ENCODE results near the gene GLDC. TPM values are rescaled to one million over a fixed set of nuclear protein-coding genes. Genes with fewer than 3 reads are reported as not detected.

The GLDC gene
- total RNA-seq, 2 donors from 2014 or later, result not detected

DNA sequence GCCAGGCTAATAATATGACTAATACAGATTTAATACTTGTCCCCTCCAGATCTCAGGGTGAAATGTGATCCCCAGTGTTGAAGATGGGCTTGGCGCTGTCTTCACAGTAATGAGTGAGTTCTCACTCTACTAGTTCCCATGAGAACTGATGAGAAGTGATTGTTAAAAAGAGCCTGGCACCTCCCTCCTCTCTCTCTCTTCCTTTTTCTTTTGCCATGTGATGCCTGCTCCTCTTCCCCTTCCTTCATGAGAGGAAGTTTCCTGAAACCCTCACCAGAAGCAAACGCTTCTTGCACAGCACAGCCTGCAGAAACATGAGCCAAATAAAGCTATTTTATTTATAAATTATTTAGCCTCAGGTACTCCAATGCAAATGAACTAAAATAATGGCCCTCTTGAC, 55.2 kb downstream of the GLDC start:
- Histone ChIP-seq H3K36me3 (replicated peaks in 1 of 2; ENCODE audit: insufficient read depth in 1 of 2, low read depth in 2 of 2) (no peaks in the 10 kb centered on the region), H3K27me3 (peaks cover 0 to 3% of the 10 kb centered on the region in 2 donors), H3K4me3 (no peak overlapping the region), H3K27ac (no peak overlapping the region), H3K9me3 (no peaks in the 10 kb centered on the region), H3K4me1 (peaks cover 10% of the 10 kb centered on the region)
- WGBS, 2 donors, result 55 to 56% methylated on average over 2 of the region's 2 CpGs
- TF ChIP-seq, protein P1, sequence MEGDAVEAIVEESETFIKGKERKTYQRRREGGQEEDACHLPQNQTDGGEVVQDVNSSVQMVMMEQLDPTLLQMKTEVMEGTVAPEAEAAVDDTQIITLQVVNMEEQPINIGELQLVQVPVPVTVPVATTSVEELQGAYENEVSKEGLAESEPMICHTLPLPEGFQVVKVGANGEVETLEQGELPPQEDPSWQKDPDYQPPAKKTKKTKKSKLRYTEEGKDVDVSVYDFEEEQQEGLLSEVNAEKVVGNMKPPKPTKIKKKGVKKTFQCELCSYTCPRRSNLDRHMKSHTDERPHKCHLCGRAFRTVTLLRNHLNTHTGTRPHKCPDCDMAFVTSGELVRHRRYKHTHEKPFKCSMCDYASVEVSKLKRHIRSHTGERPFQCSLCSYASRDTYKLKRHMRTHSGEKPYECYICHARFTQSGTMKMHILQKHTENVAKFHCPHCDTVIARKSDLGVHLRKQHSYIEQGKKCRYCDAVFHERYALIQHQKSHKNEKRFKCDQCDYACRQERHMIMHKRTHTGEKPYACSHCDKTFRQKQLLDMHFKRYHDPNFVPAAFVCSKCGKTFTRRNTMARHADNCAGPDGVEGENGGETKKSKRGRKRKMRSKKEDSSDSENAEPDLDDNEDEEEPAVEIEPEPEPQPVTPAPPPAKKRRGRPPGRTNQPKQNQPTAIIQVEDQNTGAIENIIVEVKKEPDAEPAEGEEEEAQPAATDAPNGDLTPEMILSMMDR (IDR thresholded peaks at IDR 0.05), result no peak
- no peak for TF ChIP-seq POLR2A (IDR thresholded peaks at IDR 0.05)
- intact Hi-C loops (cut with DNase I), result no loop called here
- ATAC-seq, result no peak
- DNase-seq, result no peak

DNA sequence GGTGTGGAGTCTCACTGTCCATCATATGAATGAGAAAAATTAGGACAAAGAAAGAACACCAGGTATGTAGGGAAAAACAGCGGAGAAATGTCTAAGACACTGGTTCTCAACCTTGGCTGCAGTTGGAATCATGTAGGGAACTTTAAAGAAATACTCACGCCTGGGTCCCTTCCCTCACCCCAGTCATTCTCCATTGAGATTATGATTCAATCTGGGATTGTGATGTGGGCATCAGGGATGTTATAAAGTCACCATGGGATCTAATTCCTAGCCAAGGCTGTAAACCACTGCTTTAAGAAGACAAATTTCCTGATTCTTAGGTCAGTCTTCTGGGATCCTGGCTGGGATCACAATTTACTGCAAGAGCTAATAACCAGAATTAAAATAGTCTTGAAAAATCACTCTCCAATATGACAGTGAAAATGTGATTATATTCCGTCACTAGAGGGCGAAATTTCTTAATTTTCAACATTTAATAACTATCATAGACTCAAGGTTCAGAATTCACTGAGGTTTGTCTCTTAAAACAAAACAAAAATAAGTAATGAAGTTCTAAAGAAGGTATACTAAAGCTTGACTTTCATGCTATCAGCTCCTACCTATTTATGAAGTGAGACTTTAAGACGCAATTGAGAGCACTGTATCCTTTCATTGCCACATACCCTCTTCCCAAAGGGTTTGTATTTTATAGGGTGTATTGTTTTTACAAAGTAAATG, 60.5 kb downstream of the GLDC start:
- Histone ChIP-seq H3K4me3 (no peak overlapping the region), H3K36me3 (replicated peaks in 1 of 2; ENCODE audit: insufficient read depth in 1 of 2, low read depth in 2 of 2) (no peaks in the 10 kb centered on the region), H3K9me3 (no peaks in the 10 kb centered on the region), H3K27me3 (no peaks in the 10 kb centered on the region), H3K27ac (no peak overlapping the region), H3K4me1 (no peaks in the 10 kb centered on the region)
- WGBS, 2 donors, result 35 to 37% methylated on average over 5 of the region's 5 CpGs
- ATAC-seq, result no peak
- TF ChIP-seq, protein P1 (IDR thresholded peaks at IDR 0.05), result peak in 6 of 7 experiments; percentile 39 to 59 (median 50)
- no peak for TF ChIP-seq POLR2A (IDR thresholded peaks at IDR 0.05)
- intact Hi-C loops (cut with DNase I), result loop anchor here (10.0 kb wide), 2 partner anchors 80 to 150 kb away; no protein-coding TSS in a partner anchor
- no peak for DNase-seq

DNA sequence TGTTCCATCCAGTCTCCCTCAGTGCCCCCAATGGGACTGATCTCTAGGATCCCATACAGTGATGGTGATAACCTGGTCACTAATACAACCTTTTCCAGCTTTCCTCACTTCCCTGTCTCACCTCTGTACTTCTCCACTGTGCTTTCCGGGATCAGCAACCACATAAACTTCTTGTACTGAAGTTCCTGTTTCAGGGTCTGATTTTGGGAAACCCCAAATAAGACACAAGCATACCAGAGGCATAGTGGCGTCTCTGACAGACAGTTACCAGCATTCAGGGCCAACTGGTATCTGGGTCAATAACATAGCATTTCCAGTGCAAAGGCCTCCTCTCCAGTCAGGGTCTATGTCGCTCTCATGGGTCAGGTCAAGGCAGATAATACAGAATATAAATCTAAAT, 64.3 kb downstream of the GLDC start:
- intact Hi-C loops (cut with DNase I), result loop anchor here (10.0 kb wide), 2 partner anchors 84 to 154 kb away; no protein-coding TSS in a partner anchor
- 73 to 74% methylated on average over 3 of the region's 3 CpGs for WGBS, 2 donors
- no peak for DNase-seq

DNA sequence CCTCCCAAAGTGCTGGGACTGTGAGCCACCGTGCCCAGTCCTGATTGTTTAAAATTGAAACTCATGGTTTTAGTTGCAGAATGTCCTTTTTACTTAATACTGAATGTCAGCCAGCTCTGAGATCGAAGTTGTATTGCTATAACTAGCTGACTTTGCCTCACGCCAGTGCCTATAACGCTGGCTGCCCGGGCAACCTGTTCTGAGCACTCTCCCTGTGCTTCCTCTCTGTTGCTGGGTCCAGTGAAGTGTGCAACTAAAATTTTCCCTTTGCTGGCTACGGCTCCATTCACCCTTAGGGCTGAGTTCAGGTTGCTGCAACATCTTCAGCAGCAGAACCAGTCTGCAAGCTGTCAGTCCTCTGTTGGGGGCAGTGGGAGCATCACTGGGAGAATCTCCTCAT, 65.9 kb downstream of the GLDC start:
- Histone ChIP-seq H3K36me3 (replicated peaks in 1 of 2; ENCODE audit: insufficient read depth in 1 of 2, low read depth in 2 of 2) (no peaks in the 10 kb centered on the region), H3K9me3 (no peaks in the 10 kb centered on the region), H3K4me1 (no peaks in the 10 kb centered on the region), H3K4me3 (no peak overlapping the region), H3K27ac (no peak overlapping the region), H3K27me3 (no peaks in the 10 kb centered on the region)
- intact Hi-C loops (cut with DNase I), result loop anchor here (10.0 kb wide), 2 partner anchors 85 to 155 kb away; no protein-coding TSS in a partner anchor
- WGBS, 2 donors, result 86 to 89% methylated on average over 6 of the region's 6 CpGs
- DNase-seq, result no peak
- no peak for ATAC-seq
- no peak for TF ChIP-seq POLR2A (IDR thresholded peaks at IDR 0.05)
- TF ChIP-seq, protein P1 (IDR thresholded peaks at IDR 0.05), result no peak

More for the DNA sequence above, 64.3 kb downstream of the GLDC start:
- no peaks in the 10 kb centered on the region for H3K36me3 ChIP-seq (replicated peaks in 1 of 2; ENCODE audit: insufficient read depth in 1 of 2, low read depth in 2 of 2)
- H3K4me1 ChIP-seq, result no peaks in the 10 kb centered on the region
- H3K27ac ChIP-seq, result no peak overlapping the region
- ATAC-seq, result no peak
- no peak overlapping the region for H3K4me3 ChIP-seq
- H3K27me3 ChIP-seq, result no peaks in the 10 kb centered on the region
- no peak for TF ChIP-seq POLR2A (IDR thresholded peaks at IDR 0.05)
- TF ChIP-seq, protein P1 (IDR thresholded peaks at IDR 0.05), result no peak
- H3K9me3 ChIP-seq, result no peaks in the 10 kb centered on the region

DNA sequence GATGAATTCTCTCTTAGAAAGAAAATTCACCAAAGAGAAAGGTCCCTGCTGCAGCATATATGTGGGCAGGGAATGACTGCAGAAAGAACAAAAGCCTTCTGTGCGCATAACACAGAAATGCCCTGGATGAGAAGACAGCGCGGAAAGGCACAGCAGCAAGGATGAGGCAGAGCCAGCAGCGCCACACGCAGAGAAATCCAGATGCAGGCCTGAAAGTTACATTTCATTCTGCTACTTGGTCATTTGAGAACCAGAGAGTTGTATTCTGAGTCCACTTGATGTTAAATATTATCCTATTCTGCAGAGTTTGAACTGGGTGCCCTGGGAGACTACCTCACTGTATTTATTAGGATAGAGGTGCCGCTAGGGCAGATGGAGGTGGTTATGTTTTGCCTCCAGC, 68.5 kb downstream of the GLDC start:
- Histone ChIP-seq H3K27me3 (no peaks in the 10 kb centered on the region), H3K36me3 (replicated peaks in 1 of 2; ENCODE audit: insufficient read depth in 1 of 2, low read depth in 2 of 2) (no peaks in the 10 kb centered on the region), H3K27ac (no peak overlapping the region), H3K9me3 (no peaks in the 10 kb centered on the region), H3K4me1 (no peaks in the 10 kb centered on the region), H3K4me3 (no peak overlapping the region)
- 87 to 91% methylated on average over 6 of the region's 6 CpGs for WGBS, 2 donors
- ATAC-seq, result no peak
- DNase-seq, result no peak
- intact Hi-C loops (cut with DNase I), result no loop called here
- TF ChIP-seq POLR2A (IDR thresholded peaks at IDR 0.05), result no peak
- TF ChIP-seq, protein P1 (IDR thresholded peaks at IDR 0.05), result no peak

All from body of pancreas (tissue), 4 donors.